Effector memory CD8-positive, alpha-beta T cell (primary cell): ENCODE results near the gene CDH26.
A peak's percentile ranks its signal among the peaks of the same experiment; 100 is the strongest.

Experiments
- ATAC-seq: fragments of 150-1000 bp; cut with Tn5 transposase; replicated peaks from 2 replicates; pipeline ENCODE4 v1.10.0; 2021; ENCODE audit warnings: mild to moderate bottlenecking, moderate library complexity
- DNase-seq, 3 experiments: peaks; one replicate each; pipeline ENCODE4 v3.0.0; 2021
- H3K27ac Mint-ChIP-seq, 2 donors: one replicate each; pipeline ENCODE4 v1.8.0; 2022; ENCODE audit warnings: mild to moderate bottlenecking in 2 of 2, mixed read lengths in 2 of 2, moderate library complexity in 2 of 2
- H3K27me3 Mint-ChIP-seq, 2 donors: one replicate each; pipeline ENCODE4 v1.8.0; 2022; ENCODE audit warnings: mixed read lengths in 2 of 2
- H3K36me3 Mint-ChIP-seq: one replicate; pipeline ENCODE4 v1.8.0; 2022; ENCODE audit warnings: mild to moderate bottlenecking, moderate library complexity, mixed read lengths; ENCODE audit not compliant: insufficient read depth
- H3K4me1 Mint-ChIP-seq, 2 donors: one replicate each; pipeline ENCODE4 v1.8.0; 2022; ENCODE audit warnings: low read depth in 2 of 2, mixed read lengths in 2 of 2
- H3K4me3 Mint-ChIP-seq, 2 donors: one replicate each; pipeline ENCODE4 v1.8.0; 2022; ENCODE audit warnings: mild to moderate bottlenecking in 2 of 2, mixed read lengths in 2 of 2, moderate library complexity in 2 of 2
- H3K9me3 Mint-ChIP-seq, 2 donors: one replicate each; pipeline ENCODE4 v1.8.0; 2022; ENCODE audit warnings: mixed read lengths in 2 of 2

The CDH26 gene

DNA sequence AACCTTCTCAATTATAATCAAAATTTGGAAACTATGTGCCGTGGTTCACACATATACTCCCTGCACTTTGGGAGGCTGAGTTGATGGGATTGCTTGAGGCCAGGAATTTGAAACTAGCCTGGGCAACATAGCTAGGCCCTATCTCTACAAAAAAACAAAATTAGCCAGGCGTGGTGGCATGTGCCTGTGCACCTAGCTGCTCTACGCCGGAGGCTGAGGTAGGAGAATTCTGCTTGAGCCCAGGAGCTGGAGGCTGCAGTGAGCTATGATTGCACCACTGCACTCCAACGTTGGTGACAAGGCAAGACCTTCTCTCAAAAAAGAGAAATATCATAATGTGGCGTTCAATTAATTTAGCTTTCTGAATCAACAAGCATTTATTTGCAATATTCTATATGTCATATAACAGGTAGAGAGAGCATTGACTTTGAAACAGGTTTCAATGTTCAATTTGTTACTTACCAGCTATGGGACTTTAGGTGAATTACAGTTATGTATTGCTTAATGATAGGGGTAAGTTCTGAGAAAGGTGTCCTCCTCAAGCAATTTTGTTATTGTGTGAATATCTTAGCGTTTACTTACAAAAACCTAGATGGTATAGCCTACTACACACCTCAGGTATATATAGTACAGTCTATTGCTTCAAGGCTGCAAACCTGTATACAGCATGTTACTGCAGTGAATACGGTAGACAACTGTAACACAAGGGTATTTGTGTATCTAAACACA, 22.6 kb upstream of the CDH26 start:
- peaks cover 11 to 19% of the 10 kb centered on the region in 2 donors for H3K4me1 Mint-ChIP-seq
- no peak overlapping the region for H3K27ac Mint-ChIP-seq

DNA sequence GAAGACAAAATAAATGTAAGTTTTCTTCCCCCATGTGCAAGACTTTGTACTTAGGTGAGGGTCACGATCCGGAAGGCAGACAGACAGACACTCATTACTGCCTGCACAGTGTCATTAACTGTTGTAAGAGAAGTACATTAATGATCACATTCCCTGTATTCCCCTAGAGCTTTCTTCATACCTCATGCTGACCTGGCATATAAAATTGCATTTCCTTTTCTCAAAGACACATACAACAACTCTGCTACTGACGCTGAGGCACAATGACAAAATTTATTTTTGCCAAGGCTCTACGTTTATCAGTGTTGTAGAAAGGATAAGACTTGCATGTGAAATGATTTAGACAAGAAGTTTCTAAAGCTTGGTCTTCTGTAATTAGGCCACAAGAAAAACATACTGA, 21.8 kb upstream of the CDH26 start:
- no peak for DNase-seq
- no peak for ATAC-seq
- peaks cover 30% of the 10 kb centered on the region for H3K36me3 Mint-ChIP-seq
- no peaks in the 10 kb centered on the region for H3K9me3 Mint-ChIP-seq
- peaks cover 17 to 26% of the 10 kb centered on the region in 2 donors for H3K4me1 Mint-ChIP-seq
- H3K4me3 Mint-ChIP-seq: no peak overlapping the region
- H3K27me3 Mint-ChIP-seq: no peaks in the 10 kb centered on the region
- peak overlapping the region in 1 of 2 donors; percentile 22 for H3K27ac Mint-ChIP-seq

More for the DNA sequence above, 22.6 kb upstream of the CDH26 start:
- Mint-ChIP-seq H3K9me3 (no peaks in the 10 kb centered on the region), H3K4me3 (no peak overlapping the region), H3K36me3 (peaks cover 25% of the 10 kb centered on the region), H3K27me3 (no peaks in the 10 kb centered on the region)
- ATAC-seq: no peak
- DNase-seq: no peak

GRCh38 chr20:59937150-59937549, 21.1 kb upstream of the CDH26 start:
- ATAC-seq: no peak
- Mint-ChIP-seq H3K27ac (peak overlapping the region; percentile 29 to 81), H3K36me3 (peaks cover 26% of the 10 kb centered on the region), H3K4me1 (peaks cover 21 to 31% of the 10 kb centered on the region in 2 donors), H3K9me3 (no peaks in the 10 kb centered on the region), H3K27me3 (no peaks in the 10 kb centered on the region), H3K4me3 (no peak overlapping the region)
- DNase-seq: no peak

GRCh38 chr20:59938221-59938620, 20.0 kb upstream of the CDH26 start:
- peaks cover 21 to 31% of the 10 kb centered on the region in 2 donors for H3K4me1 Mint-ChIP-seq
- H3K27ac Mint-ChIP-seq: peak overlapping the region; percentile 81 to 91
- H3K36me3 Mint-ChIP-seq: peaks cover 26% of the 10 kb centered on the region
- DNase-seq: no peak
- no peaks in the 10 kb centered on the region for H3K27me3 Mint-ChIP-seq
- H3K9me3 Mint-ChIP-seq: no peaks in the 10 kb centered on the region
- no peak for ATAC-seq
- H3K4me3 Mint-ChIP-seq: peak overlapping the region; percentile 86 to 97

- DNase-seq (no peak), ATAC-seq (no peak)
- H3K4me3 Mint-ChIP-seq: peak overlapping the region; percentile 86 to 97
- H3K4me1 Mint-ChIP-seq: peaks cover 21 to 31% of the 10 kb centered on the region in 2 donors
- H3K27me3 Mint-ChIP-seq: no peaks in the 10 kb centered on the region
- H3K36me3 Mint-ChIP-seq: peaks cover 27% of the 10 kb centered on the region
- peak overlapping the region; percentile 81 to 91 for H3K27ac Mint-ChIP-seq
- H3K9me3 Mint-ChIP-seq: no peaks in the 10 kb centered on the region
Observed at GRCh38 chr20:59938696-59939051, 19.5 kb upstream of the CDH26 start.

DNA sequence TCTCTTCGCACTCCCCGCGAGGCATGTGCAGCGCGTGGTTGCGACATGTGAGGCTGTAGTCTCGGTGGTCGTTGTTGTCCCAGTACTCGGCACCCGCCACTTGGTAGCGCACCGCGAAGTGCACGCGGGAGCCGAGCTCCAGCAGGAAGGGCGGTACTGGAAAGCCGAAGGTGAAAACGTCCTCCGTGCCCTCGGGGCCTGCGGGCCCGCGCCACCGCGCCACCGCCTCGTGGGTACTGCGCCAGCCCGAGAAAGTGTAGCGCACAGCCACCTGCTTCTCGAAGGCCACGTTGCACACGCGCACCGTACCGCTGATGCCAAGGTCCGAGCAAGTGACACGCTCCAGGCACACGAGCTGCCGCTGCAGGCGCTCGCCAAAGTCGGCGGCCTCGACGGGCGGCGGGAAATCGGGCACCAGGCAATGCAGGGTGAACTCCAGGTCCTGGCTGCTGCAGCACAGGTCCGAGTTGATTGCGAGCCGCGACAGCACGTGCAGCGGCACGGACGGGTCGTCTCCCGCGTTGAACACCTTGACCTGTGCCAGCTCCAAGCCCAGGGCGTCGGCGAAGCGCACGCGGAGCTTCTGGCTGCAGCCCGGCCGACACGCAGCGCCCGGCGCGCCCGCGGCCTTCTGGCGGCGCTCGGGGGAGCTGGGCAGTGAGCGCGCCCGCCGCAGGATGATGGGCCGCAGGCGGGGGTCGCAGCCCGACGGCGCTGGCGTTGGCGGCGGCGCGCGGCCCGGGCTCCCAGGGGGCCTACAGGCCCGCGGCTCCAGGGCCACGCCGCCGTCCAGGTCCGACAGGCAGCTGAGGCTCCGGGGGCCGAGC, 19.0 kb upstream of the CDH26 start:
- DNase-seq (no peak), ATAC-seq (no peak)
- Mint-ChIP-seq H3K4me1 (peaks cover 21 to 31% of the 10 kb centered on the region in 2 donors), H3K27me3 (no peaks in the 10 kb centered on the region), H3K4me3 (peak overlapping the region; percentile 97 to 99), H3K36me3 (peaks cover 31% of the 10 kb centered on the region), H3K27ac (peak overlapping the region; percentile 81 to 98), H3K9me3 (no peaks in the 10 kb centered on the region)

- Mint-ChIP-seq H3K27me3 (no peaks in the 10 kb centered on the region), H3K36me3 (peaks cover 36% of the 10 kb centered on the region), H3K27ac (peak overlapping the region; percentile 96 to 98), H3K4me1 (peaks cover 21 to 31% of the 10 kb centered on the region in 2 donors), H3K4me3 (peak overlapping the region; percentile 97 to 99), H3K9me3 (no peaks in the 10 kb centered on the region)
- DNase-seq: no peak
- peak; percentile 11 for ATAC-seq
Observed at GRCh38 chr20:59939879-59940128, 18.4 kb upstream of the CDH26 start.

DNA sequence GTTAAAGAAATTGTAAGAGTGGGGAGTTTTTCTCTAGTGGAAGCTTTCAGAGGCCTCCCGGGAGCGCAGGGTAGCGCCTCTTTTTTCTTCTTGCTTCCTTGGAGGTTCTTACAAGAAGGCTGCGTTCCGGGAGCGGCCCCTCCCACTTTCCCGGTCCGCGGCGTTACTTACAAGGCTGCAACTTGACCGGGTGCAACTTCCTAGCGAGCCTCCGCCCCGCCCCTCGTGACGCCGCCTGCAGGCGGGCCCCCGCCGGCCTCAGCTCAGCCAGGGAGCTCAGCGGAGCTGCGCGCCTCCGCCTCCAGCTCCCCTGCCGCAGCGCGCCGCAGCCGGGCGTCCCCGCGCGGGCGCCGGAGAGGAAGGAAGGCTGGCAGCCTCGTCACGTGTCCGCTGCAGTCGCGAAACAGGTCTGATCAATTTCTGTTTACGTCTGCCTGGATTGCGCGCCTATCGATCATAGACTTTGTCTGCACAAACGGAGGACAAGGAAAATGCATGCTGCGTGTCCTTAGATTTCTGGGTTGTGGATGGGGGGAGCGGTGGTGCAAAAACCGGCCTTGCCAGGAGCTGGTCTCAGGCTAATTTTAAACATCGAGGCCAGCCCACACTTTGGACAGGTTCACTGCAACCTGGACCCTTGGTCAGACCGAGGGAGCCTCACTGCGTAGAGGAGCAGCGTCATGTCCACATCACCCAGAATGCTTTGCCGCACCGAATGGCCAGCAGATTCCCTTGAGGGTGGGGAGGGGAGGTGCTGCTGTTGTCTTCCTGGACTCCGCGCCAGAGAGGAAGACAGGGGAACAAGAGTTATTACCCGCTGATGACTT, 17.9 kb upstream of the CDH26 start, which contains the start of the genes FAM217B and PPP1R3D:
Gene FAM217B (plus strand): TSS at position 261 of the 827 bp plus-strand sequence. CDS start 3,555 bp downstream, outside the sequence.
Gene PPP1R3D (minus strand): TSS at position 177 of the 827 bp plus-strand sequence. CDS start 374 bp downstream, outside the sequence.
- H3K36me3 Mint-ChIP-seq: peaks cover 37% of the 10 kb centered on the region
- ATAC-seq (peak; percentile 97), DNase-seq (peak; percentile 78 to 85 (median 82))
- H3K27ac Mint-ChIP-seq: peak within 1 kb of the TSS; percentile 96 to 98
- no peaks in the 10 kb centered on the region for H3K27me3 Mint-ChIP-seq
- peaks cover 21 to 31% of the 10 kb centered on the region in 2 donors for H3K4me1 Mint-ChIP-seq
- H3K9me3 Mint-ChIP-seq: no peaks in the 10 kb centered on the region
- H3K4me3 Mint-ChIP-seq: peak within 1 kb of the TSS; percentile 97 to 99

DNA sequence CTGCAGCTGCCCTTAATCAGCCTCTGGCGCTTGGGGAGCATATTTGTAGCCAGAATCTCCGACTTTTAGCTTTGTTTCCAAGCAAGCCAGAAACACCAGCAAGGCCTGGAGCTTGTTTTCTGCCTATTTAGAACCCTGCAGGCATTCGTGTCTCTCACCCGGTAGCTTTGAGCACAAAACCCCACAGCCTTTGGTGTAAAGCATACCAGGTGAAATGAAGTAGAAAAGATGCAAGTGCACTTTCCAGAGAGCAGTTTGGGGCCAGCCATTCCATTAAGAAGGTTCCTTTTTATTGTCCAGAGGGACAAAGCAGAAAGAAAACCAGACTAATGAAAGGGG, 17.3 kb upstream of the CDH26 start:
- Mint-ChIP-seq H3K4me1 (peaks cover 21 to 30% of the 10 kb centered on the region in 2 donors), H3K4me3 (peak overlapping the region; percentile 97 to 99)

GRCh38 chr20:59942245-59942644, 16.0 kb upstream of the CDH26 start:
- Mint-ChIP-seq H3K36me3 (peaks cover 37% of the 10 kb centered on the region), H3K27ac (no peak overlapping the region), H3K9me3 (no peaks in the 10 kb centered on the region), H3K4me1 (peaks cover 21 to 24% of the 10 kb centered on the region in 2 donors), H3K27me3 (no peaks in the 10 kb centered on the region), H3K4me3 (no peak overlapping the region)
- ATAC-seq (no peak), DNase-seq (no peak)

More for the DNA sequence above, 17.3 kb upstream of the CDH26 start:
- DNase-seq (no peak), ATAC-seq (no peak)
- H3K36me3 Mint-ChIP-seq: peaks cover 37% of the 10 kb centered on the region
- H3K9me3 Mint-ChIP-seq: no peaks in the 10 kb centered on the region
- H3K27ac Mint-ChIP-seq: peak overlapping the region; percentile 96 to 98
- H3K27me3 Mint-ChIP-seq: no peaks in the 10 kb centered on the region

- ATAC-seq (no peak), DNase-seq (no peak)
- Mint-ChIP-seq H3K36me3 (peaks cover 31% of the 10 kb centered on the region), H3K27ac (peak overlapping the region in 1 of 2 donors; percentile 26), H3K4me3 (no peak overlapping the region), H3K4me1 (peaks cover 22 to 25% of the 10 kb centered on the region in 2 donors), H3K27me3 (no peaks in the 10 kb centered on the region), H3K9me3 (no peaks in the 10 kb centered on the region)
Observed at GRCh38 chr20:59944726-59945125, 13.5 kb upstream of the CDH26 start.

DNA sequence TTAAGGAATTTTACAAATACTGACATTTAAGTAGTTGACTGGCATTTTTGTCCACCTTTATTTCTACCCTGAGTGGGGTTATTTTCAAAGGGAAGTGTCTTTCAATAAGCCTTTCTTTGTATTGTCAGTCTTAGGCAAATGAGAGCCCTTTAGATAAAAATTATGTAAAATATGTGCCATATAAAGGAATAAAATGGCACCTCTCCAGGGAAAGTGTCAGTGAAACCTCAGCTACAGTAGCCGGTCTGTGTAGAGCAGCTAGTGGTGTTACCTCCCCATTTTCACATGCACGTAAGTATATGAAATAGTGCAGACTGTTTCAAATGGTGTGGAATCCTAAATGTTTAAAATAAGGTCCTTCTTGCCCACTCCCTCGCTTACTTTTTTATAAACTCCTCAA, 13.0 kb upstream of the CDH26 start:
- no peaks in the 10 kb centered on the region for H3K27me3 Mint-ChIP-seq
- ATAC-seq (no peak), DNase-seq (no peak)
- no peak overlapping the region for H3K27ac Mint-ChIP-seq
- H3K9me3 Mint-ChIP-seq: no peaks in the 10 kb centered on the region
- no peak overlapping the region for H3K4me3 Mint-ChIP-seq
- peaks cover 27% of the 10 kb centered on the region for H3K36me3 Mint-ChIP-seq
- peaks cover 22 to 25% of the 10 kb centered on the region in 2 donors for H3K4me1 Mint-ChIP-seq

- ATAC-seq: no peak
Observed at GRCh38 chr20:59945731-59946130, 12.5 kb upstream of the CDH26 start.

More at GRCh38 chr20:59945731-59946130, 12.5 kb upstream of the CDH26 start:
- Mint-ChIP-seq H3K4me1 (peaks cover 18 to 21% of the 10 kb centered on the region in 2 donors), H3K27me3 (no peaks in the 10 kb centered on the region), H3K27ac (no peak overlapping the region), H3K36me3 (peaks cover 22% of the 10 kb centered on the region), H3K9me3 (no peaks in the 10 kb centered on the region), H3K4me3 (no peak overlapping the region)
- DNase-seq: no peak
